Lower leg skin (tissue), 3 donors: ENCODE measurements around the gene NOTCH1.

Experiments used
- POLR2A ChIP-seq, 2 donors: fragments of 450-650 bp; IDR thresholded peaks; one replicate each; pipeline ENCODE4 v1.6.1; 2016 to 2017; ENCODE audit warnings: antibody characterized with exemption in 2 of 2, mild to moderate bottlenecking in 1 of 2, moderate library complexity in 1 of 2
- TF ChIP-seq, protein P1 (sequence below), 3 donors: fragments of 450-650 bp; IDR thresholded peaks; one replicate each; pipeline ENCODE4 v1.5.1; 2016; ENCODE audit warnings: antibody characterized with exemption in 3 of 3, mild to moderate bottlenecking in 3 of 3, moderate library complexity in 2 of 3

- TF ChIP-seq, protein P1, sequence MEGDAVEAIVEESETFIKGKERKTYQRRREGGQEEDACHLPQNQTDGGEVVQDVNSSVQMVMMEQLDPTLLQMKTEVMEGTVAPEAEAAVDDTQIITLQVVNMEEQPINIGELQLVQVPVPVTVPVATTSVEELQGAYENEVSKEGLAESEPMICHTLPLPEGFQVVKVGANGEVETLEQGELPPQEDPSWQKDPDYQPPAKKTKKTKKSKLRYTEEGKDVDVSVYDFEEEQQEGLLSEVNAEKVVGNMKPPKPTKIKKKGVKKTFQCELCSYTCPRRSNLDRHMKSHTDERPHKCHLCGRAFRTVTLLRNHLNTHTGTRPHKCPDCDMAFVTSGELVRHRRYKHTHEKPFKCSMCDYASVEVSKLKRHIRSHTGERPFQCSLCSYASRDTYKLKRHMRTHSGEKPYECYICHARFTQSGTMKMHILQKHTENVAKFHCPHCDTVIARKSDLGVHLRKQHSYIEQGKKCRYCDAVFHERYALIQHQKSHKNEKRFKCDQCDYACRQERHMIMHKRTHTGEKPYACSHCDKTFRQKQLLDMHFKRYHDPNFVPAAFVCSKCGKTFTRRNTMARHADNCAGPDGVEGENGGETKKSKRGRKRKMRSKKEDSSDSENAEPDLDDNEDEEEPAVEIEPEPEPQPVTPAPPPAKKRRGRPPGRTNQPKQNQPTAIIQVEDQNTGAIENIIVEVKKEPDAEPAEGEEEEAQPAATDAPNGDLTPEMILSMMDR (IDR thresholded peaks at IDR 0.05): no peak
- TF ChIP-seq POLR2A (IDR thresholded peaks at IDR 0.05): no peak
Measured at GRCh38 chr9:136494531-136495215, 51.2 kb downstream of the NOTCH1 start.
